ENCODE results near the gene AMPD3. TPM values are rescaled to one million over a fixed set of nuclear protein-coding genes. Genes with fewer than 3 reads are reported as not detected.

The AMPD3 gene
- total and polyA plus RNA-seq, 2 of the 13 experiments (the other 11 are each of a cell fraction or from before 2014, with no cell fraction given), result 0.33 to 2.3 TPM

DNA sequence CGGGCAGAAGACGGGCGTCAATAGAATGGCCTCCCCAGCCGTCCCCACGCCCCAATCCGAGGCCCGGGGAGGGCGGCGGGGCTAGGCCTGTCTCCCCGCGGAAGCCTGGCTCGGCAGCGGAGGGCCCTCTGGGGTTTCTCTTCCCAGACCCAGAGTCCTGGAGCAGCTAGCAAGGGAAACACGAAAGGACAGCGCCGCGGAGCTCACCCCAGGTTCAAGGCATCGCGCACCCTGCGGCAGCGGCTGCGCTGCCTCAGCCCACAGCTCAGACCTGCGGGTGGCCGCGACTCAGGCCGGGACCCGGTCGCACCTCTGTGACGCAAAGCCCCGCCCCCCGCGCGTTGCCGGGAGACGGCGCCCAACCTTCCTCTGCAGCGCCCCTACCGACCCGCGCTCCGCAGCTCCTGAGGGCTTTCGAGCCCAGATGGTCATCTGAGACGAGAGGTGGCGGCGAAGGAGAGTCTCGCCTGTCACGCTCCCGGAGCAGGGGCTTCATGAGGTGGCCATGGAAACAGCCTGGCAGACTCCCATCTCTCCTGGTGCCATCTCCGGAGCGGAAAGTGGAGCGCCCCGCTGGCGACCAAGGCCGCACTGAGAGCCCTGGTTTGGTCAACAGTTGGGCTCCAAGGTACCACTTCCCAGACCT, 86.0 kb downstream of the AMPD3 start, which contains the start of gene RNF141 (continued):
- no peak for TF ChIP-seq DZIP1 (CRISPR knock-in tag; IDR thresholded peaks at IDR 0.05)
- TF ChIP-seq ZNF225 (CRISPR knock-in tag; IDR thresholded peaks at IDR 0.05), result peak; percentile 86; the same call in 1 of the 2 replicates
- no peak for TF ChIP-seq NFYC (CRISPR knock-in tag; IDR thresholded peaks at IDR 0.05)
- TF ChIP-seq PITX1 (CRISPR knock-in tag; IDR thresholded peaks at IDR 0.05), result peak; percentile 39; the same call in 1 of the 2 replicates
- no peak for TF ChIP-seq TCF12 (IDR thresholded peaks at IDR 0.05)
- no peak for TF ChIP-seq TCF12 (CRISPR knock-in tag; IDR thresholded peaks at IDR 0.05)
- TF ChIP-seq, protein P1, sequence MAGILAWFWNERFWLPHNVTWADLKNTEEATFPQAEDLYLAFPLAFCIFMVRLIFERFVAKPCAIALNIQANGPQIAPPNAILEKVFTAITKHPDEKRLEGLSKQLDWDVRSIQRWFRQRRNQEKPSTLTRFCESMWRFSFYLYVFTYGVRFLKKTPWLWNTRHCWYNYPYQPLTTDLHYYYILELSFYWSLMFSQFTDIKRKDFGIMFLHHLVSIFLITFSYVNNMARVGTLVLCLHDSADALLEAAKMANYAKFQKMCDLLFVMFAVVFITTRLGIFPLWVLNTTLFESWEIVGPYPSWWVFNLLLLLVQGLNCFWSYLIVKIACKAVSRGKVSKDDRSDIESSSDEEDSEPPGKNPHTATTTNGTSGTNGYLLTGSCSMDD (CRISPR knock-in tag; IDR thresholded peaks at IDR 0.05), result no peak
- TF ChIP-seq HHEX (CRISPR knock-in tag; IDR thresholded peaks at IDR 0.05), result no peak
- TF ChIP-seq ZBTB46 (CRISPR knock-in tag; IDR thresholded peaks at IDR 0.05; ENCODE audit: borderline replicate concordance), result no peak
- TF ChIP-seq, protein P2, sequence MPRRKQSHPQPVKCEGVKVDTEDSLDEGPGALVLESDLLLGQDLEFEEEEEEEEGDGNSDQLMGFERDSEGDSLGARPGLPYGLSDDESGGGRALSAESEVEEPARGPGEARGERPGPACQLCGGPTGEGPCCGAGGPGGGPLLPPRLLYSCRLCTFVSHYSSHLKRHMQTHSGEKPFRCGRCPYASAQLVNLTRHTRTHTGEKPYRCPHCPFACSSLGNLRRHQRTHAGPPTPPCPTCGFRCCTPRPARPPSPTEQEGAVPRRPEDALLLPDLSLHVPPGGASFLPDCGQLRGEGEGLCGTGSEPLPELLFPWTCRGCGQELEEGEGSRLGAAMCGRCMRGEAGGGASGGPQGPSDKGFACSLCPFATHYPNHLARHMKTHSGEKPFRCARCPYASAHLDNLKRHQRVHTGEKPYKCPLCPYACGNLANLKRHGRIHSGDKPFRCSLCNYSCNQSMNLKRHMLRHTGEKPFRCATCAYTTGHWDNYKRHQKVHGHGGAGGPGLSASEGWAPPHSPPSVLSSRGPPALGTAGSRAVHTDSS (CRISPR knock-in tag; conservative IDR thresholded peaks at IDR 0.05), result no peak
- TF ChIP-seq ZKSCAN1 (IDR thresholded peaks at IDR 0.05; ENCODE audit: low read length), result no peak
- TF ChIP-seq, protein P3, sequence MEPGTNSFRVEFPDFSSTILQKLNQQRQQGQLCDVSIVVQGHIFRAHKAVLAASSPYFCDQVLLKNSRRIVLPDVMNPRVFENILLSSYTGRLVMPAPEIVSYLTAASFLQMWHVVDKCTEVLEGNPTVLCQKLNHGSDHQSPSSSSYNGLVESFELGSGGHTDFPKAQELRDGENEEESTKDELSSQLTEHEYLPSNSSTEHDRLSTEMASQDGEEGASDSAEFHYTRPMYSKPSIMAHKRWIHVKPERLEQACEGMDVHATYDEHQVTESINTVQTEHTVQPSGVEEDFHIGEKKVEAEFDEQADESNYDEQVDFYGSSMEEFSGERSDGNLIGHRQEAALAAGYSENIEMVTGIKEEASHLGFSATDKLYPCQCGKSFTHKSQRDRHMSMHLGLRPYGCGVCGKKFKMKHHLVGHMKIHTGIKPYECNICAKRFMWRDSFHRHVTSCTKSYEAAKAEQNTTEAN (CRISPR knock-in tag; conservative IDR thresholded peaks at IDR 0.05), result 0 out of 2 replicates have a peak, but pooled peaks have one; percentile 7
- no peak for TF ChIP-seq ZNF24 (IDR thresholded peaks at IDR 0.05)
- TF ChIP-seq TOPORS (CRISPR knock-in tag; IDR thresholded peaks at IDR 0.05), result no peak
- peak; percentile 46; the same call in 1 of the 2 replicates for TF ChIP-seq FOXA3 (CRISPR knock-in tag; IDR thresholded peaks at IDR 0.05)
- TF ChIP-seq ZNF839 (CRISPR knock-in tag; IDR thresholded peaks at IDR 0.05; ENCODE audit: borderline replicate concordance), result no peak
- peak; percentile 52 for TF ChIP-seq AGO2 (optimal IDR thresholded peaks at IDR 0.05; ENCODE audit: low read depth, low read length)
- TF ChIP-seq NFE2 (CRISPR knock-in tag; IDR thresholded peaks at IDR 0.05), result no peak
- no peak for TF ChIP-seq NCOA2 (CRISPR knock-in tag; IDR thresholded peaks at IDR 0.05)
- TF ChIP-seq ZFP37 (CRISPR knock-in tag; IDR thresholded peaks at IDR 0.05; ENCODE audit: borderline replicate concordance), result no peak; the same call in 1 of the 2 replicates
- TF ChIP-seq, protein P4, sequence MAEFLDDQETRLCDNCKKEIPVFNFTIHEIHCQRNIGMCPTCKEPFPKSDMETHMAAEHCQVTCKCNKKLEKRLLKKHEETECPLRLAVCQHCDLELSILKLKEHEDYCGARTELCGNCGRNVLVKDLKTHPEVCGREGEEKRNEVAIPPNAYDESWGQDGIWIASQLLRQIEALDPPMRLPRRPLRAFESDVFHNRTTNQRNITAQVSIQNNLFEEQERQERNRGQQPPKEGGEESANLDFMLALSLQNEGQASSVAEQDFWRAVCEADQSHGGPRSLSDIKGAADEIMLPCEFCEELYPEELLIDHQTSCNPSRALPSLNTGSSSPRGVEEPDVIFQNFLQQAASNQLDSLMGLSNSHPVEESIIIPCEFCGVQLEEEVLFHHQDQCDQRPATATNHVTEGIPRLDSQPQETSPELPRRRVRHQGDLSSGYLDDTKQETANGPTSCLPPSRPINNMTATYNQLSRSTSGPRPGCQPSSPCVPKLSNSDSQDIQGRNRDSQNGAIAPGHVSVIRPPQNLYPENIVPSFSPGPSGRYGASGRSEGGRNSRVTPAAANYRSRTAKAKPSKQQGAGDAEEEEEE (CRISPR knock-in tag; IDR thresholded peaks at IDR 0.05; ENCODE audit: borderline replicate concordance), result no peak

Measured in HepG2 (cell line).